H9 (cell line): Measurements from ENCODE around the gene SLC35F3. TPM values are rescaled to one million over a fixed set of nuclear protein-coding genes. Genes with fewer than 3 reads are reported as not detected.

Source experiments
- DNase-seq: peaks from one replicate; pipeline ENCODE4 v3.0.0-alpha.2; 2017
- H2AFZ ChIP-seq: one replicate; pipeline ENCODE4 v1.6.1; 2013; ENCODE audit warnings: mild to moderate bottlenecking, low read length, control low read depth, moderate library complexity
- H2AK5ac ChIP-seq: 2 replicates; pipeline ENCODE4 v1.6.1; 2013; ENCODE audit warnings: low read length, control low read depth, mixed read lengths; ENCODE audit not compliant: insufficient read length
- H2BK120ac ChIP-seq: one replicate; pipeline ENCODE4 v1.6.1; 2013; ENCODE audit warnings: low read depth, mild to moderate bottlenecking, low read length, control low read depth, inconsistent platforms; ENCODE audit not compliant: poor library complexity, severe bottlenecking
- H2BK12ac ChIP-seq: 2 replicates; pipeline ENCODE4 v1.6.1; 2013; ENCODE audit warnings: low read length, control low read depth, mixed read lengths, low read depth; ENCODE audit not compliant: insufficient read length
- H2BK15ac ChIP-seq: 2 replicates; pipeline ENCODE4 v1.6.1; 2013; ENCODE audit warnings: low read depth, low read length, control low read depth
- H2BK20ac ChIP-seq: one replicate; pipeline ENCODE4 v1.6.1; 2013; ENCODE audit warnings: low read depth, mild to moderate bottlenecking, low read length, control low read depth, inconsistent platforms; ENCODE audit not compliant: poor library complexity, severe bottlenecking
- H2BK5ac ChIP-seq: 2 replicates; pipeline ENCODE4 v1.6.1; 2013; ENCODE audit warnings: low read length, control low read depth, mixed read lengths; ENCODE audit not compliant: insufficient read length
- H3K14ac ChIP-seq: 2 replicates; pipeline ENCODE4 v1.6.1; 2013; ENCODE audit warnings: low read length, control low read depth; ENCODE audit not compliant: insufficient read depth
- H3K18ac ChIP-seq: 2 replicates; pipeline ENCODE4 v1.6.1; 2013; ENCODE audit warnings: low read depth, mild to moderate bottlenecking, mixed read lengths, low read length, control low read depth; ENCODE audit not compliant: insufficient read length
- H3K23ac ChIP-seq: 2 replicates; pipeline ENCODE4 v1.6.1; 2013; ENCODE audit warnings: low read length, control low read depth, mixed read lengths, low read depth; ENCODE audit not compliant: insufficient read length
- H3K23me2 ChIP-seq: 2 replicates; pipeline ENCODE4 v1.6.1; 2013; ENCODE audit warnings: low read depth, mild to moderate bottlenecking, mixed read lengths, low read length, control low read depth; ENCODE audit not compliant: insufficient read length, poor library complexity, severe bottlenecking
- H3K27ac ChIP-seq: 2 replicates; pipeline ENCODE4 v1.5.1; 2013; ENCODE audit warnings: low read length, control low read depth, mixed read lengths, low read depth; ENCODE audit not compliant: insufficient read length
- H3K27me3 ChIP-seq: 2 replicates; pipeline ENCODE4 v1.6.1; 2013; ENCODE audit warnings: low read length, control low read depth, inconsistent platforms; ENCODE audit not compliant: insufficient read depth
- H3K4ac ChIP-seq: 2 replicates; pipeline ENCODE4 v1.6.1; 2013; ENCODE audit warnings: low read depth, mild to moderate bottlenecking, control low read depth, inconsistent platforms, low read length, moderate library complexity
- H3K4me1 ChIP-seq: 2 replicates; pipeline ENCODE4 v1.6.1; 2013; ENCODE audit warnings: low read length, control low read depth, inconsistent platforms; ENCODE audit not compliant: insufficient read depth
- H3K4me2 ChIP-seq: 2 replicates; pipeline ENCODE4 v1.6.1; 2013; ENCODE audit warnings: low read length, control low read depth, mixed read lengths; ENCODE audit not compliant: insufficient read length, insufficient read depth
- H3K56ac ChIP-seq: 2 replicates; pipeline ENCODE4 v1.6.1; 2013; ENCODE audit warnings: low read depth, mild to moderate bottlenecking, mixed read lengths, low read length, control low read depth; ENCODE audit not compliant: insufficient read length
- H3K79me1 ChIP-seq: 2 replicates; pipeline ENCODE4 v1.6.1; 2013; ENCODE audit warnings: low read depth, mild to moderate bottlenecking, moderate library complexity, low read length, control low read depth, inconsistent platforms; ENCODE audit not compliant: insufficient read depth, poor library complexity, severe bottlenecking
- H3K79me2 ChIP-seq: 2 replicates; pipeline ENCODE4 v1.6.1; 2013; ENCODE audit warnings: low read length, control low read depth, inconsistent platforms; ENCODE audit not compliant: insufficient read depth
- H3K9ac ChIP-seq: 2 replicates; pipeline ENCODE4 v1.6.1; 2013; ENCODE audit warnings: low read length, control low read depth, mixed read lengths; ENCODE audit not compliant: insufficient read length; ENCODE audit errors: extremely low read depth
- H3K9me3 ChIP-seq: one replicate; pipeline ENCODE4 v1.6.1; 2013; ENCODE audit warnings: low read depth, low read length, inconsistent platforms; ENCODE audit not compliant: control insufficient read depth
- H3T11ph ChIP-seq: one replicate; pipeline ENCODE4 v1.6.1; 2013; ENCODE audit warnings: mild to moderate bottlenecking, low read length, control low read depth, inconsistent platforms
- H4K20me1 ChIP-seq: one replicate; pipeline ENCODE4 v1.6.1; 2013; ENCODE audit not compliant: control insufficient read depth, insufficient read length, insufficient read depth
- H4K5ac ChIP-seq: 2 replicates; pipeline ENCODE4 v1.6.1; 2013; ENCODE audit warnings: low read depth, mild to moderate bottlenecking, mixed read lengths, low read length, control low read depth; ENCODE audit not compliant: insufficient read length
- H4K8ac ChIP-seq: replicated peaks from 2 replicates; pipeline ENCODE4 v1.6.1; 2013; ENCODE audit warnings: low read length, control low read depth, mixed read lengths, low read depth; ENCODE audit not compliant: insufficient read length
- H4K91ac ChIP-seq: 2 replicates; pipeline ENCODE4 v1.6.1; 2013; ENCODE audit warnings: low read depth, mild to moderate bottlenecking, moderate library complexity, mixed read lengths, low read length, control low read depth; ENCODE audit not compliant: insufficient read length
- H3K27ac Mint-ChIP-seq, 3 experiments: 2 replicates in 2 of 3; 3 replicates in 1 of 3; pipeline ENCODE4 v1.8.0; 2020 to 2021; ENCODE audit warnings: mixed read lengths in 3 of 3, mild to moderate bottlenecking in 1 of 3, moderate library complexity in 1 of 3
- H3K27me3 Mint-ChIP-seq: 2 replicates; pipeline ENCODE4 v1.8.0; 2021; ENCODE audit warnings: low read depth, mild to moderate bottlenecking, moderate library complexity, mixed read lengths
- H3K36me3 Mint-ChIP-seq, 3 experiments: 2 replicates in 2 of 3; 3 replicates in 1 of 3; pipeline ENCODE4 v1.8.0; 2020 to 2021; ENCODE audit warnings: low read depth in 3 of 3, mixed read lengths in 3 of 3; ENCODE audit not compliant: insufficient read depth in 1 of 3
- H3K4me1 Mint-ChIP-seq, 2 experiments: 2 replicates each; pipeline ENCODE4 v1.8.0; 2020; ENCODE audit warnings: mixed read lengths in 2 of 2
- H3K4me3 Mint-ChIP-seq, 2 experiments: 2 replicates in 1 of 2; 3 replicates in 1 of 2; pipeline ENCODE4 v1.8.0; 2020 to 2021; ENCODE audit warnings: mild to moderate bottlenecking in 2 of 2, mixed read lengths in 2 of 2, moderate library complexity in 1 of 2
- H3K9me3 Mint-ChIP-seq, 2 experiments: 2 replicates in 1 of 2; 3 replicates in 1 of 2; pipeline ENCODE4 v1.8.0; 2020; ENCODE audit warnings: mild to moderate bottlenecking in 2 of 2, mixed read lengths in 2 of 2, moderate library complexity in 1 of 2
- CTCF ChIP-seq: fragments of 200-600 bp; sonication (generic); conservative IDR thresholded peaks from 3 replicates; pipeline ENCODE4 v1.8.0; 2021; ENCODE audit warnings: antibody characterized with exemption, mild to moderate bottlenecking
- WGBS: extraction: QIAGEN DNeasy Blood & Tissue Kit; methylation state at CpG from one replicate; pipeline ENCODE4 v1.1.7; 2013; ENCODE audit warnings: missing lambda C conversion rate, low lambda C conversion rate, mixed read lengths; ENCODE audit not compliant: insufficient read length; ENCODE audit errors: extremely low coverage; 5-methylcytosine and 5-hydroxymethylcytosine counted together
- total RNA-seq: library from RNA; stranded (reverse); gene quantifications from 2 replicates; pipeline ENCODE4 v1.2.1, GENCODE V29; 2021

The SLC35F3 gene
- total RNA-seq, 1 experiment from 2014 or later: 0.81 TPM

- no peak overlapping the region for H3K23ac ChIP-seq
- H2AFZ ChIP-seq: no peak overlapping the region
- no peak overlapping the region for H3K4me2 ChIP-seq
- H3K23me2 ChIP-seq: no peaks in the 10 kb centered on the region
- no peak overlapping the region for H2BK120ac ChIP-seq
- H3K4me1 Mint-ChIP-seq: no peaks in the 10 kb centered on the region
- H3K27me3 ChIP-seq: no peaks in the 10 kb centered on the region
- WGBS: no CpG with 5 or more reads among the region's 9 CpGs
- H3K79me2 ChIP-seq: no peaks in the 10 kb centered on the region
- no peaks in the 10 kb centered on the region for H3K4me1 ChIP-seq
- H3K56ac ChIP-seq: no peak overlapping the region
- H3K4me3 Mint-ChIP-seq: no peak overlapping the region
- H2BK12ac ChIP-seq: no peak overlapping the region
- no peaks in the 10 kb centered on the region for H3K79me1 ChIP-seq
- H3K9me3 ChIP-seq: no peaks in the 10 kb centered on the region
- no peak overlapping the region for H4K91ac ChIP-seq
- H4K5ac ChIP-seq: no peak overlapping the region
- H3K9ac ChIP-seq: no peak overlapping the region
- no peak overlapping the region for H3K18ac ChIP-seq
- no peak overlapping the region for H2BK20ac ChIP-seq
- no peaks in the 10 kb centered on the region; the same call in 1 of the 2 replicates for H3K27me3 Mint-ChIP-seq
- no peak overlapping the region for H3K4ac ChIP-seq
- no peak overlapping the region for H3K27ac ChIP-seq
- DNase-seq: no peak
- peaks cover 0 to 3% (median 0%) of the 10 kb centered on the region in 3 experiments; a peak in 1 of 7 replicates for H3K36me3 Mint-ChIP-seq
- H2AK5ac ChIP-seq: no peak overlapping the region
- TF ChIP-seq CTCF: no peak
- no peak overlapping the region for H3K27ac Mint-ChIP-seq
- no peak overlapping the region for H3T11ph ChIP-seq
- no peak overlapping the region for H2BK5ac ChIP-seq
- H2BK15ac ChIP-seq: no peak overlapping the region
- no peak overlapping the region for H3K14ac ChIP-seq
- peaks cover 3 to 7% of the 10 kb centered on the region in 2 experiments; a peak in 3 of 5 replicates for H3K9me3 Mint-ChIP-seq
- H4K20me1 ChIP-seq: no peaks in the 10 kb centered on the region
- no peak overlapping the region for H4K8ac ChIP-seq
Observed at GRCh38 chr1:234040446-234041317, 136.2 kb downstream of the SLC35F3 start.
